Measurements from ENCODE around the gene CNOT10. TPM values are rescaled to one million over a fixed set of nuclear protein-coding genes. Genes with fewer than 3 reads are reported as not detected.
"Not testable (repeated sequence)": the region's sequence is repeated elsewhere in the genome, so short reads cannot be mapped to it uniquely, and the experiment has no call there.

CNOT10 gene
- total and polyA plus RNA-seq, 5 experiments from 2014 or later: 27.3 to 52.9 (median 32.0) TPM

DNA sequence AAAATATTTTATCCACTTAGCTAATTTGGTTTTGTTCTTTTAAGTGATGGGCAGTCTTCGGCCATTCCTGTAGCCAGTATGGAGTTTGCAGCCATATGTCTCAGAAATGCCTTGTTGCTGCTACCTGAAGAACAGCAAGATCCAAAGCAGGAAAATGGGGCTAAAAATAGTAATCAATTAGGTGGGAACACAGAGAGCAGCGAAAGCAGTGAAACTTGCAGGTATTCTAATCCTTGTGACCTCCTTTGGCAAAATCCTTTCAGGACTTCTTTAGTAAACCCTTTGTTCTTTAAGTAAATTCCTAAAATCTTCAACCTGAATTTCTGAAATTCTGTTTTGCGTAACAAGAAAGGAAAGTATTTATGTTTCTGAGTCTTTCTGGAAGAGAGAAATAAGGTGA is 49.8 kb downstream of the CNOT10 start:
- Mint-ChIP-seq H3K4me3 (no peak overlapping the region), H3K27me3 (no peaks in the 10 kb centered on the region), H3K27ac (no peak overlapping the region), H3K4me1 (peaks cover 0 to 2% (median under 1%) of the 10 kb centered on the region in 4 donors), H3K9me3 (no peaks in the 10 kb centered on the region), H3K36me3 (peaks cover 4 to 73% (median 23%) of the 10 kb centered on the region in 3 donors)
- no peak for ATAC-seq
- DNase-seq: no peak
- POLR2A ChIA-PET: no interaction called here

DNA sequence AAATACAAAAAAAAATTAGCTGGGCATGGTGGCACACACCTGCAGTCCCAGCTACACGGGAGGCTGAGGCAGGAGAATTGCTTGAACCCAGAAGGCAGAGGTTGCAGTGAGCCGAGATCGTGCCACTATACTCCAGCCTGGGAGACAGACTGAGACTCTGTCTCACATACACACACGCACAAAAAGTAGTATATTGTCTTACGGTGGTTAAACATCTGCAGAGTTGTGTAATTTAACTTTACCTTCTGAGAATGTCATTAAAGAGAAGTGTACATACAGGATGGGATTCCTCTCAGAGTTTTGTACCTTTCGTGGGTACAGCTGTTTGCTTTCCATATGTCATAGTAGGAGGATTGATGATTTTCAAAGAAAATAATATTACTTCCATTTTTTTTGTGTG is 58.5 kb downstream of the CNOT10 start:
- DNase-seq, H3K4me1 Mint-ChIP-seq, H3K27ac Mint-ChIP-seq, H3K27me3 Mint-ChIP-seq, H3K4me3 Mint-ChIP-seq, ATAC-seq, H3K9me3 Mint-ChIP-seq, POLR2A ChIA-PET: not testable (repeated sequence)
- H3K36me3 Mint-ChIP-seq: peaks cover 0 to 56% (median 12%) of the 10 kb centered on the region in 3 donors

- no peak for ATAC-seq
These were observed 58.9 kb downstream of the CNOT10 start for GRCh38 chr3:32743934-32744333.

DNA sequence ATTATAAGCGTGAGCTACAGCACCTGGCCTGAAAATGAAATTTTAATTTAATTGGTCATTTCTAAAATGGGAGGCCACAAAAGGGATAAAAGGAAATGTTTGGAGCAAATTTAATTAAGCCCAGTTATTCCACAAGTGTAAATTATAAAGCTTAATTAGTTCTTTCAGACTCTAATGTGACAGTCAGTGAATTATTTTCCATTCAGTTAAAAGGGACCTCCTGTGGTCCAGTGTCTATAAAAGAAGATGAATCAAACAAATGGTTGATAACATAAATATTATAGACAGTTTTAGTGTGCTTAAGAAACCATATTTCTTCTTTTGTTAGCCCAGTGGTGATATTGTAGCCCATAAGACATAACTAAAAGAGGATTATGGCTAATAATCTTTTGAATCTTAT is 66.4 kb downstream of the CNOT10 start:
- H3K4me3 Mint-ChIP-seq: no peak overlapping the region
- POLR2A ChIA-PET: no interaction called here
- no peak for DNase-seq
- no peaks in the 10 kb centered on the region for H3K27me3 Mint-ChIP-seq
- H3K36me3 Mint-ChIP-seq: peaks cover 0 to 47% (median 16%) of the 10 kb centered on the region in 3 donors
- no peaks in the 10 kb centered on the region for H3K9me3 Mint-ChIP-seq
- no peak for ATAC-seq
- no peak overlapping the region for H3K27ac Mint-ChIP-seq
- peaks cover 0 to 4% (median 2%) of the 10 kb centered on the region in 4 donors for H3K4me1 Mint-ChIP-seq

More at GRCh38 chr3:32743934-32744333, 58.9 kb downstream of the CNOT10 start:
- Mint-ChIP-seq H3K27ac (no peak overlapping the region), H3K36me3 (peaks cover 0 to 56% (median 15%) of the 10 kb centered on the region in 3 donors), H3K4me1 (peaks cover 0 to 1% (median 0%) of the 10 kb centered on the region in 4 donors), H3K9me3 (no peaks in the 10 kb centered on the region), H3K27me3 (no peaks in the 10 kb centered on the region), H3K4me3 (no peak overlapping the region)
- POLR2A ChIA-PET: no interaction called here
- DNase-seq: no peak

DNA sequence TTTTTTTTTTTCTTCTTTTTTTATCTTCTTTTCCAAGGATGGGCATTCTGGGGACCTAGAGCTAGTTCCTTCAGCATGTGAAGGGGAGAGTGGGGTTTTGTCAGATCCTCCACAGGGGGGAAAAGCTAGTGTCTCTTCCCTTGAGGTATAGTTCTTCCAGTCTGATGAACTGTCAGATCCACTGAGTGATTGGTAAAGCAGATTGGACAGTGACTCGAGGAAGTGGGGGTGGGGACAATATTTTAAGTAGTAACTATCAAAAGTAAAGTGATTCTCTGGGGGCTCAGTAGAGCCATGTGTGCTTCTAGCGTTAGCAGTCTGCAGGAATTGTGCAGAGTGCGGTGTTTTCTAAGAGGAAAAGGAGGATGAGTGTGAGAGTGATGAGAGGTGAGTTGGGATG is 70.8 kb downstream of the CNOT10 start:
- DNase-seq: no peak
- POLR2A ChIA-PET: no interaction called here
- Mint-ChIP-seq H3K27ac (peak overlapping the region in 2 of 10 donors; percentile 45 to 63), H3K4me1 (peaks cover 0 to 6% (median 3%) of the 10 kb centered on the region in 4 donors), H3K4me3 (no peak overlapping the region), H3K9me3 (no peaks in the 10 kb centered on the region), H3K27me3 (no peaks in the 10 kb centered on the region), H3K36me3 (peaks cover 0 to 52% (median 15%) of the 10 kb centered on the region in 3 donors)
- no peak for ATAC-seq

DNA sequence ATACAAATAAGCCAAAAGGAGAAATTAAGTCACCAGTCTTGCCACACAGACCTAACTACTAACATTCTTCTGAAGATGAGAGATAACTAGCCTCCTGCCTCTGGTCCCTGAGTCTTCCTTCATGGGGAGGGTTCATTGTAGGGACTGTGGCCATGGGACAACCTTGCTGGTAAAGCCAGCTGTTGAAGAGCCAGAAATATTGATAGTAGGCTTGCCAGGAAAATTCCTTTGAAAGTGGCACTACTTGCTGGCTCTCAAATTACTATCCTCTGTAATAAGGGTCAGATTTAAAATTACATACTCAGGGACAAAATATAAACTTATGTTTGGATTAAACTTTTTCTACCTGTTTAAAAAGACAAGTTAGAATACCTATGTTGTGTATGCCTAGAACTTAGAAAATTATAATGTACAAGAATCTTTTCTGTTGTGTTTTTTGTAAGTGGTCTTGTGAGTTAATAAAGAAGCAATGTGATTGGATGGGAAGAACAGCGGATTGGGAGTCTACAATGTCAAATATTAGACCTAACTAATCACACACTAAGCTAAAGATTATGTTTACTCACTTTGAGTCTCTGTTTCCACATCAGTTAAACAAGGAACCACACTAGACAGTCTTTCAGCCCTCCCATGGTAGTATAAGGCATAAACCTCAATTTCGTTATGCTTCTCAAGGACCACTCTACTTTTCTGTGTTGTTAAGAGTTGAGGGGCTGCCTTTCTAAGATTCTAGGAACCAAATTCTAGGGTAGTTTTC is 72.8 kb downstream of the CNOT10 start:
- peaks cover 0 to 6% (median 3%) of the 10 kb centered on the region in 4 donors for H3K4me1 Mint-ChIP-seq
- H3K9me3 Mint-ChIP-seq: no peaks in the 10 kb centered on the region
- DNase-seq (no peak), ATAC-seq (no peak)
- POLR2A ChIA-PET: no interaction called here
- peak overlapping the region in 4 of 10 donors; percentile 15 to 25 (median 18) for H3K27ac Mint-ChIP-seq
- no peak overlapping the region for H3K4me3 Mint-ChIP-seq
- peaks cover 0 to 58% (median 17%) of the 10 kb centered on the region in 3 donors for H3K36me3 Mint-ChIP-seq
- no peaks in the 10 kb centered on the region for H3K27me3 Mint-ChIP-seq

DNA sequence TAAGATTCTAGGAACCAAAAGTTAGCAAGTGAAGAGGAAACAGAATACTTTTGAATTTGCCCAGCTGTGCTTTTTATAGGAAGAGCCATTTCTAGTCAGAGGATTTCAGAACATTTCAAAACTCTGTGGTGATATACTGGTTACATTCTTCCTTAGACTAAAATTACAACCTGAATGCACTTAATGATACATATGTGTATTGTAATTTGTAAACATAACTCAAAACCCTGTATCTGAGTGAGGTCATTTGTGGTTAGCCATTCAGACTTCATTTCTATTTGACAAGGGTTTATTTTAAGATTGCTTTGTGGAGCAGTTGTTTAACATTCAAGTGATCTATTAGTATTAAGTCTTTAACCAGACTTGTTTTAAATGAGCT is 73.4 kb downstream of the CNOT10 start:
- Mint-ChIP-seq H3K4me3 (no peak overlapping the region), H3K27ac (peak overlapping the region in 1 of 10 donors; percentile 15), H3K36me3 (peaks cover 0 to 58% (median 15%) of the 10 kb centered on the region in 3 donors), H3K9me3 (no peaks in the 10 kb centered on the region), H3K4me1 (peaks cover 0 to 6% (median 3%) of the 10 kb centered on the region in 4 donors), H3K27me3 (no peaks in the 10 kb centered on the region)
- DNase-seq: no peak
- POLR2A ChIA-PET: no interaction called here
- no peak for ATAC-seq

DNA sequence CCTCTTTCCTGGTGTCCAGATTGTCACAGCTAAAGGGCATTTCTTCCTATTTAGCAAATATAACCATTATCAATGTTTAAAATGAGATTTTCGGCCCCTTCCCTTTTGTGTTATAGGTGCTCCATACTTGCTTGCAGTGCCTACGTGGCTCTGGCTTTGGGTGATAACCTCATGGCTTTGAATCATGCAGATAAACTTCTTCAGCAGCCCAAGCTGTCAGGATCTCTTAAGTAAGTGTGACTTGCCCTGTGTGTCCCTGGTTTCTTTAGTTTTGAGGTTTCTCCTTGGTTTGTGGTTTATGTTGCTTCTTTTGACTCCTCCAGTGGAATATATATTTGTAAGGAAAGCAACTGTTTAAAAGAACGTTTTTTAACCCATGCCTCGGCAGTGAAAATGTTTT is 74.4 kb downstream of the CNOT10 start:
- peaks cover 0 to 6% (median 3%) of the 10 kb centered on the region in 4 donors for H3K4me1 Mint-ChIP-seq
- no peak overlapping the region for H3K4me3 Mint-ChIP-seq
- ATAC-seq (no peak), DNase-seq (no peak)
- H3K9me3 Mint-ChIP-seq: no peaks in the 10 kb centered on the region
- peaks cover 0 to 59% (median 18%) of the 10 kb centered on the region in 3 donors for H3K36me3 Mint-ChIP-seq
- H3K27me3 Mint-ChIP-seq: no peaks in the 10 kb centered on the region
- POLR2A ChIA-PET: no interaction called here
- H3K27ac Mint-ChIP-seq: peak overlapping the region in 1 of 10 donors; percentile 12

DNA sequence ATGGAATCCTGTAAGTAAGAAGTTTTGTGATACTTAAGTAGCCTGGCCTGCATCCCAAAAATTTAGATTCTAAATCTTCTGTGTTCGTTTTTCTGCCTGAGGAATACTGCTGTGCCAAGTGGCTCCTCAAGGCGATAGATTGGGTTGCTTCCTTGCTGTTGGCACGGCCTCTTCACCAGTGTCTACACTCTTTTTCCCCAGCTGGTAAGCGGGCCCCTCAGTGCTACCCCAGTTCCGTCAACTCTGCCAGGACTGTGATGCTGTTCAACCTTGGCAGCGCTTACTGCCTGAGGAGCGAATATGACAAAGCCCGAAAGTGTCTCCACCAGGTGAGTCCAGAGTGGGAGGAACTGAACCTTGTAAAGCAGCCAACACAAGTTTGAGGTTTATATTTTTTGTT is 79.5 kb downstream of the CNOT10 start:
- POLR2A ChIA-PET: no interaction called here

DNA sequence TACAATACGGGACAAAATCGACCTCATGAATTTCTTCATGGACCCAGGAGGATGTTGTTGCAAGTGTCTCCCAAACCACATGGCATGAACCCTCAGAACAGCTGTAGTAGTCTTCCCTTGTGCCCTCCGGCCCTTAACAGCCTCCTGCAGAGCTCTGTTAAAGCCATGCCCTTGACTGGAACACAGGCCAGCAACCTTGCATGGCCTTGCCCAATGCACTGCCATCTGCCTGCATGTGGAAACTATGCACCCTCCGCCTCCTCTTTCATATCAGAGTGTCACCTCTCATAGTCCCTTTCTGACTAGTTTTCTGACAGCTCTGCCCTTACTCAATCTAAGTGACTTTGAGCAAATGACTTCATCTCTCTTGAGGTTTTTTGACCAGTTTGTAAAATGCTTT is 93.4 kb downstream of the CNOT10 start:
- H3K4me1 Mint-ChIP-seq: peaks cover 5 to 10% (median 6%) of the 10 kb centered on the region in 4 donors
- POLR2A ChIA-PET: no interaction called here
- H3K27ac Mint-ChIP-seq: no peak overlapping the region
- DNase-seq (no peak), ATAC-seq (no peak)
- no peak overlapping the region for H3K4me3 Mint-ChIP-seq
- H3K36me3 Mint-ChIP-seq: peaks cover 0 to 18% (median 9%) of the 10 kb centered on the region in 3 donors
- H3K27me3 Mint-ChIP-seq: peaks cover 0 to 10% (median 2%) of the 10 kb centered on the region in 5 donors
- H3K9me3 Mint-ChIP-seq: no peaks in the 10 kb centered on the region

More for the DNA sequence above, 79.5 kb downstream of the CNOT10 start:
- no peaks in the 10 kb centered on the region for H3K27me3 Mint-ChIP-seq
- H3K27ac Mint-ChIP-seq: no peak overlapping the region
- no peak for ATAC-seq
- no peak for DNase-seq
- H3K36me3 Mint-ChIP-seq: peaks cover 0 to 89% (median 23%) of the 10 kb centered on the region in 3 donors
- H3K4me1 Mint-ChIP-seq: no peaks in the 10 kb centered on the region
- H3K9me3 Mint-ChIP-seq: no peaks in the 10 kb centered on the region
- no peak overlapping the region for H3K4me3 Mint-ChIP-seq

DNA sequence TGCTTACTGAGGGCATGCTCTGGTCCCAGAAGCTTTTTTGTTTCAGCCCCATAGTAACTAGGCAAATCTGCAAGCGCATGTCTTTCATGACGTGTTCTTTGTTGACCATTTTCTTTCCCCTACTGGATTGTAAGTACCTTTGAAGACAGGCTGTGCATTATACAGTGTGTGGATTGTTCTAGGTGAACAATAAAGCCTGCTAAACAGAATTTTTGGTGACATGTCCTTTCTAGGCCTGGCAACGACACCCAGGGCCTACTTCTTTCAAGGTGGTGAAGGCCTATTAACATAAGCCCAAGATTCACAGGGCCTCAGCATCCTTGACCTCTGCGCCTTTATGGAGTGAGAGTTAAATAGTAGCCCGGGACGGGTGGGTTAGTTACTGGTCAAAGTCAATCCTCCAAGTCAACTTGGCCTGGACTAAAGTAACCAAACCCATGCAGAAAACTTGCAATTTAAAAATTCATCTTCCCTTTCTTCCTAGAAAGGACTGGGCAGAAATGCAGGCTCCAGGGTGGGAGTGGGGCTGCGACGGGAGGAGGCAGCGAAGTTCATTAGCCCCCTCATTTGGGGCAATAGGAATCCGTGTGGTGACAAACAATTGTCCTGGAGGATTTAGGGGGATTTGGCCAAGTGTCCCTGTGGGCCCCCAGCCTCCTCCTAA is 95.2 kb downstream of the CNOT10 start:
- peaks cover 0 to 10% (median 2%) of the 10 kb centered on the region in 5 donors for H3K27me3 Mint-ChIP-seq
- ATAC-seq (no peak), DNase-seq (no peak)
- H3K4me1 Mint-ChIP-seq: peaks cover 5 to 10% (median 6%) of the 10 kb centered on the region in 4 donors
- H3K27ac Mint-ChIP-seq: peak overlapping the region in 2 of 10 donors; percentile 16 to 26
- H3K9me3 Mint-ChIP-seq: no peaks in the 10 kb centered on the region
- POLR2A ChIA-PET: interaction anchor here (0.7 kb wide), 1 partner anchor 18 kb away, joined by 3 read pairs; no protein-coding TSS in a partner anchor
- H3K36me3 Mint-ChIP-seq: peaks cover 0 to 5% (median 0%) of the 10 kb centered on the region in 3 donors
- H3K4me3 Mint-ChIP-seq: peak overlapping the region; percentile 26 to 95 (median 84)

DNA sequence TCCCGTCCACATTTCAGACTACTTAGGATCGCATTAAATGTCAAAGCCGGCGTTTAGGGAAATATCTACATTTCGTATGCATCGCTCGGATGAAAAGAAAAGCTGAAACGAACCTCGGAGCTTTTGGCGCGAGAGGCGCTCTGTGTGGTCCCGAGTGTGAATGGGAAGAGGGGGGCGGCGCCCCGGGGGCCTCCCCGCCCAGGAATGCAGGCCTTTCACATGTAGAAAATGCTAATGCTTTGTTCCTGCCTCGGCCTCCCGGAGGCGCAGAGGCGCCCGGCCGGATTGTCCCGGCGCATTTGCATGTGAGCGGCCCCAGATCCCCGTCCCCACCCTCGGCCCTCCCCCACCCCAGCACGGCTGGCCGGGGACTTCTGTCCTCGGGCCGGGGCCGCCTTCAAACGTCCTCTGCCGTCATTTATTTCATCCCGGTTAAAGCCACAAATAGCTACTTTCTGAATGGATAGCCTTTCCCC is 95.8 kb downstream of the CNOT10 start:
- H3K9me3 Mint-ChIP-seq: no peaks in the 10 kb centered on the region
- peak in 1 of 2 donors; percentile 7 for ATAC-seq
- peaks cover 5 to 10% (median 6%) of the 10 kb centered on the region in 4 donors for H3K4me1 Mint-ChIP-seq
- H3K4me3 Mint-ChIP-seq: peak overlapping the region; percentile 83 to 95 (median 88)
- H3K36me3 Mint-ChIP-seq: no peaks in the 10 kb centered on the region
- POLR2A ChIA-PET: interaction anchor here (0.7 kb wide), 1 partner anchor 19 kb away, joined by 3 read pairs; no protein-coding TSS in a partner anchor
- DNase-seq: peak in 2 of 10 donors; percentile 0 to 5
- H3K27me3 Mint-ChIP-seq: peaks cover 0 to 10% (median 2%) of the 10 kb centered on the region in 5 donors
- peak overlapping the region in 2 of 10 donors; percentile 52 to 89 for H3K27ac Mint-ChIP-seq
